Liver (tissue), 9 donors: Measurements from ENCODE around the gene CDIPT. TPM values are rescaled to one million over a fixed set of nuclear protein-coding genes. Genes with fewer than 3 reads are reported as not detected.
"Not testable (repeated sequence)": the region's sequence is repeated elsewhere in the genome, so short reads cannot be mapped to it uniquely, and the experiment has no call there.

Experiments used
- DNase-seq: peaks from one replicate; pipeline ENCODE4 v3.0.0-alpha.2; 2017; ENCODE audit warnings: low spot score
- H3K27ac ChIP-seq, 2 donors: one replicate each; pipeline ENCODE4 v1.7.0; 2013; ENCODE audit warnings: inconsistent platforms in 2 of 2, low read length in 2 of 2, control low read depth in 1 of 2, low read depth in 1 of 2, mild to moderate bottlenecking in 1 of 2
- H3K27me3 ChIP-seq, 4 donors: one replicate each; pipeline versions ENCODE4 v1.6.1 to v1.7.0; 2013; ENCODE audit warnings: low read length in 3 of 4, inconsistent platforms in 1 of 4, mild to moderate bottlenecking in 1 of 4, moderate library complexity in 1 of 4; ENCODE audit not compliant: control insufficient read depth in 4 of 4, insufficient read depth in 4 of 4
- H3K36me3 ChIP-seq, 4 donors: one replicate each; pipeline versions ENCODE4 v1.6.1 to v1.7.0; 2013; ENCODE audit warnings: low read length in 3 of 4, mild to moderate bottlenecking in 3 of 4, low read depth in 1 of 4, moderate library complexity in 1 of 4; ENCODE audit not compliant: control insufficient read depth in 4 of 4, insufficient read depth in 3 of 4
- H3K4me1 ChIP-seq, 4 donors: one replicate each; pipeline versions ENCODE4 v1.6.1 to v1.7.0; 2013; ENCODE audit warnings: low read length in 3 of 4, mild to moderate bottlenecking in 3 of 4, moderate library complexity in 1 of 4; ENCODE audit not compliant: control insufficient read depth in 4 of 4, insufficient read depth in 4 of 4
- H3K4me3 ChIP-seq, 3 donors: one replicate each; pipeline versions ENCODE4 v1.6.1 to v1.7.0; 2013; ENCODE audit warnings: low read length in 3 of 3, control low read depth in 1 of 3, low read depth in 1 of 3, mild to moderate bottlenecking in 1 of 3
- H3K9ac ChIP-seq, 2 donors: one replicate each; pipeline ENCODE4 v1.7.0; 2013; ENCODE audit warnings: low read length in 2 of 2, mild to moderate bottlenecking in 2 of 2, moderate library complexity in 2 of 2, control low read depth in 1 of 2, low read depth in 1 of 2
- H3K9me3 ChIP-seq, 4 donors: one replicate each; pipeline versions ENCODE4 v1.6.1 to v1.7.0; 2013; ENCODE audit warnings: low read length in 3 of 4; ENCODE audit not compliant: control insufficient read depth in 4 of 4
- ATF3 ChIP-seq: IDR thresholded peaks from 2 replicates; pipeline ENCODE4 v1.6.1; 2016; ENCODE audit warnings: antibody characterized with exemption
- CTCF ChIP-seq: fragments of 150-350 bp; IDR thresholded peaks from 2 replicates; pipeline ENCODE4 v1.5.1; 2017; ENCODE audit warnings: improper control_type of control experiment, low read depth, low read length; ENCODE audit not compliant: missing input control
- EGR1 ChIP-seq, 2 donors: IDR thresholded peaks; 2 replicates each; pipeline ENCODE4 v1.6.1; 2016 to 2018; ENCODE audit warnings: antibody characterized with exemption in 2 of 2, low read depth in 2 of 2
- FOXA2 ChIP-seq: IDR thresholded peaks from 2 replicates; pipeline ENCODE4 v1.6.1; 2016; ENCODE audit warnings: antibody characterized with exemption
- HNF4A ChIP-seq, 2 donors: conservative IDR thresholded peaks; 2 replicates each; pipeline ENCODE4 v1.6.1; 2016; ENCODE audit warnings: antibody characterized with exemption in 2 of 2, mild to moderate bottlenecking in 2 of 2
- HNF4G ChIP-seq: IDR thresholded peaks from 2 replicates; pipeline ENCODE4 v1.6.1; 2016; ENCODE audit warnings: antibody characterized with exemption
- JUND ChIP-seq, 2 donors: IDR thresholded peaks; 2 replicates each; pipeline ENCODE4 v1.6.1; 2016; ENCODE audit warnings: antibody characterized with exemption in 2 of 2
- NR2F2 ChIP-seq: IDR thresholded peaks from 2 replicates; pipeline ENCODE4 v1.6.1; 2016; ENCODE audit warnings: antibody characterized with exemption
- RAD21 ChIP-seq, 2 donors: IDR thresholded peaks; 2 replicates each; pipeline ENCODE4 v1.6.1; 2016; ENCODE audit warnings: antibody characterized with exemption in 2 of 2, mild to moderate bottlenecking in 2 of 2
- REST ChIP-seq: IDR thresholded peaks from 2 replicates; pipeline ENCODE4 v1.6.1; 2016; ENCODE audit warnings: antibody characterized with exemption, mild to moderate bottlenecking
- SP1 ChIP-seq: IDR thresholded peaks from 2 replicates; pipeline ENCODE4 v1.6.1; 2018; ENCODE audit warnings: antibody characterized with exemption, mild to moderate bottlenecking
- TAF1 ChIP-seq: conservative IDR thresholded peaks from 2 replicates; pipeline ENCODE4 v1.6.1; 2016; ENCODE audit warnings: antibody characterized with exemption, mild to moderate bottlenecking
- YY1 ChIP-seq: IDR thresholded peaks from 2 replicates; pipeline ENCODE4 v1.6.1; 2016; ENCODE audit warnings: antibody characterized with exemption, mild to moderate bottlenecking
- ZBTB33 ChIP-seq: IDR thresholded peaks from 2 replicates; pipeline ENCODE4 v1.6.1; 2016; ENCODE audit warnings: antibody characterized with exemption
- WGBS: extraction: QIAGEN DNeasy Blood & Tissue Kit; methylation state at CpG from one replicate; pipeline ENCODE4 v1.1.7; 2013; 5-methylcytosine and 5-hydroxymethylcytosine counted together
- polyA plus RNA-seq, 2 donors: library from polyadenylated mRNA; stranded (reverse) in 1 of 2; unstranded in 1 of 2; fragments of 200-250 nt in 1 of 2; fragments of >200 nt in 1 of 2; fragmentation: Nextera tagmentation in 1 of 2; extraction: Ambion mirVana in 1 of 2; gene quantifications; one replicate each; pipeline versions ENCODE4 v1.2.1 to v1.2.3, GENCODE V29; 2013 to 2015
- total RNA-seq, 2 donors: library from RNA; depleted of rRNA; stranded (reverse); fragments of >200 nt; gene quantifications; one replicate each; pipeline ENCODE4 v1.2.3, GENCODE V29; 2014
- donor health status: healthy.
- donor health status: healthy.
- donor health status: healthy.
- donor health status: healthy.
- donor health status: healthy.

The CDIPT gene
- total and polyA plus RNA-seq, 4 donors = 31.4 to 102 (median 38.4) TPM

GRCh38 chr16:29834079-29834478 lies 28.9 kb downstream of the CDIPT start:
- Histone ChIP-seq H3K27me3 (no peaks in the 10 kb centered on the region), H3K36me3 (peaks cover 12 to 46% (median 19%) of the 10 kb centered on the region in 4 donors), H3K4me3 (no peak overlapping the region), H3K9ac (no peak overlapping the region), H3K9me3 (no peaks in the 10 kb centered on the region), H3K4me1 (peaks cover 4 to 17% (median 10%) of the 10 kb centered on the region in 4 donors), H3K27ac (no peak overlapping the region)
- TF ChIP-seq FOXA2 (no peak), NR2F2 (no peak), EGR1 (IDR thresholded peaks at IDR 0.05; ENCODE audit: low read depth in 2 of 2) (no peak), HNF4G (no peak), JUND (IDR thresholded peaks at IDR 0.05) (no peak)
- no peak for DNase-seq
- WGBS = 95% methylated on average over 5 of the region's 5 CpGs

GRCh38 chr16:29833219-29833618 lies 29.8 kb downstream of the CDIPT start:
- peaks cover 12 to 41% (median 19%) of the 10 kb centered on the region in 4 donors for H3K36me3 ChIP-seq
- H3K9me3 ChIP-seq = not testable (repeated sequence)

GRCh38 chr16:29831490-29831889 lies 31.5 kb downstream of the CDIPT start:
- Histone ChIP-seq H3K4me3 (no peak overlapping the region), H3K4me1 (peaks cover 4 to 20% (median 11%) of the 10 kb centered on the region in 4 donors), H3K27ac (no peak overlapping the region), H3K9me3 (no peaks in the 10 kb centered on the region), H3K27me3 (no peaks in the 10 kb centered on the region), H3K9ac (no peak overlapping the region), H3K36me3 (peaks cover 8 to 27% (median 14%) of the 10 kb centered on the region in 4 donors)
- TF ChIP-seq SP1 (no peak), NR2F2 (no peak), HNF4G (no peak), ZBTB33 (no peak), YY1 (no peak), RAD21 (IDR thresholded peaks at IDR 0.05) (no peak), HNF4A (conservative IDR thresholded peaks at IDR 0.05) (no peak), TAF1 (no peak), REST (no peak), CTCF (no peak), JUND (IDR thresholded peaks at IDR 0.05) (no peak), ATF3 (no peak)
- 57% methylated on average over 2 of the region's 2 CpGs for WGBS
- DNase-seq = no peak

More at GRCh38 chr16:29833219-29833618, 29.8 kb downstream of the CDIPT start:
- peaks cover 4 to 18% (median 11%) of the 10 kb centered on the region in 4 donors for H3K4me1 ChIP-seq
- H3K4me3 ChIP-seq, H3K9ac ChIP-seq, DNase-seq, H3K27ac ChIP-seq, H3K27me3 ChIP-seq: not testable (repeated sequence)
- WGBS = 94% methylated on average over 4 of the region's 4 CpGs
